Omental fat pad (tissue), 4 donors: ENCODE data around the gene COL9A3. TPM values are rescaled to one million over a fixed set of nuclear protein-coding genes. Genes with fewer than 3 reads are reported as not detected.

Source experiments
- ATAC-seq: fragments of 150-250 bp; one replicate; pipeline ENCODE4 v1.9.1; 2016; ENCODE audit warnings: mild to moderate bottlenecking, moderate library complexity; ENCODE audit not compliant: low FRiP score
- DNase-seq: peaks from one replicate; pipeline ENCODE4 v3.0.0-alpha.2; 2019; ENCODE audit warnings: low spot score
- total RNA-seq, 4 donors: library from RNA; depleted of rRNA; stranded (reverse); fragments of >200 nt; gene quantifications; one replicate each; pipeline ENCODE4 v1.1.0, GENCODE V29; 2016
- TF ChIP-seq, protein P1 (sequence below), 3 donors: fragments of 450-650 bp; IDR thresholded peaks; one replicate each; pipeline ENCODE4 v1.5.1; 2016 to 2017; ENCODE audit warnings: antibody characterized with exemption in 3 of 3, mild to moderate bottlenecking in 3 of 3, moderate library complexity in 2 of 3

COL9A3 gene
- total RNA-seq, 4 donors from 2014 or later, result 2.3 to 6.3 (median 3.6) TPM

DNA sequence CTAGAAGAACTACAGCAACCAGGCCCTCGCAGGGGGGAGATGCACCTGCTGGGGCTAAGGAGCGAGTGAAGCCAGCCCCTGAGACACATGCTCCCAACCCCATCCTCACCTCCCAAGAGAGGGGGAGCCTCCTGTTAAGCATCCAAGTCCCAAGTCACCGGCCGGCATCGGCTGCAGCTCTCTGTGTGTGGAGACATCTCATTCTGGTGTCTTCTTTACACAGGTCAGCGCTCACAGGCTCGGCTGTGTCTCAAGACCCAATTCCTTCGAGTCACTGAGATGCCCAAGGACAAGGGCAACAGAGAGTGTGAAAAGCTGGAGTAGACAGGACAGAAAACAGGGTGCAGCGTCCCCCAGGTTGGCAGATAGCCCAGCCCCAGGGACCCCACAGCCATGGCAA, 41.6 kb upstream of the COL9A3 start:
- no peak for DNase-seq
- TF ChIP-seq, protein P1, sequence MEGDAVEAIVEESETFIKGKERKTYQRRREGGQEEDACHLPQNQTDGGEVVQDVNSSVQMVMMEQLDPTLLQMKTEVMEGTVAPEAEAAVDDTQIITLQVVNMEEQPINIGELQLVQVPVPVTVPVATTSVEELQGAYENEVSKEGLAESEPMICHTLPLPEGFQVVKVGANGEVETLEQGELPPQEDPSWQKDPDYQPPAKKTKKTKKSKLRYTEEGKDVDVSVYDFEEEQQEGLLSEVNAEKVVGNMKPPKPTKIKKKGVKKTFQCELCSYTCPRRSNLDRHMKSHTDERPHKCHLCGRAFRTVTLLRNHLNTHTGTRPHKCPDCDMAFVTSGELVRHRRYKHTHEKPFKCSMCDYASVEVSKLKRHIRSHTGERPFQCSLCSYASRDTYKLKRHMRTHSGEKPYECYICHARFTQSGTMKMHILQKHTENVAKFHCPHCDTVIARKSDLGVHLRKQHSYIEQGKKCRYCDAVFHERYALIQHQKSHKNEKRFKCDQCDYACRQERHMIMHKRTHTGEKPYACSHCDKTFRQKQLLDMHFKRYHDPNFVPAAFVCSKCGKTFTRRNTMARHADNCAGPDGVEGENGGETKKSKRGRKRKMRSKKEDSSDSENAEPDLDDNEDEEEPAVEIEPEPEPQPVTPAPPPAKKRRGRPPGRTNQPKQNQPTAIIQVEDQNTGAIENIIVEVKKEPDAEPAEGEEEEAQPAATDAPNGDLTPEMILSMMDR (IDR thresholded peaks at IDR 0.05), result no peak
- ATAC-seq, result no peak

DNA sequence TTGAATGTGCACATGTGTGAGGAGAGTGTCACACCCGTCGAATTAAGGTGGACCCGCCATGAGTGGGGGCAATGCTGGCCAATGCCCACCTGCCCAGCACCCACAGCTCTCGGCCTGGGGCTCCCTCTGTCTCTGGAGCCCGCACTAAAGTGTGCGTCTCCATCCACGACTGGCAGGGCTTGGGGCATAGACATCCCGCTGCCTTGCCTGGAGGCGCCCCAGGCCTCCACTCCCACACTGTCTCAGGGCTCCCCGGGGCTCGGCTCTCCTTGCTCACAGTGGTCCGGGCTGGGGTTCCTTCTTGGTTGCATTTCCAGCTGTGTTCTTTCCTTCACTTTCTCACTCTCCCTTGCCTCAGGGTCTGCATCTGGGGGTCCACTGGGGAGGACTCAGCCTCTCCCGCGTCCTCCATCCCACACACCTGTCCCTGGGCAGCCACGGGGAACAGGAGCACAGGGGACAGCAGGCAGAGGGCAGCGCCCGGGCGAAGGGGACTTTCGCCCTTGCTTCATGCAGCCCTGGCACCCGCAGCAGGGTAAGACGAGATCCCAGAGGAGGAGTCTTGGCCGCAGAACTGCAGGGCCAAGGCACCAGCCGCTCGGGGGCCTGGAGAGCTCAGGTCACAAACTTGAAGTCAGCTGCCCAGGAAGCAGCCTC, 40.7 kb upstream of the COL9A3 start:
- ATAC-seq (no peak), DNase-seq (no peak)
- TF ChIP-seq, protein P1 (IDR thresholded peaks at IDR 0.05), result no peak

GRCh38 chr20:62776692-62777527, 39.9 kb upstream of the COL9A3 start:
- no peak for DNase-seq
- TF ChIP-seq, protein P1 (IDR thresholded peaks at IDR 0.05), result no peak
- no peak for ATAC-seq

DNA sequence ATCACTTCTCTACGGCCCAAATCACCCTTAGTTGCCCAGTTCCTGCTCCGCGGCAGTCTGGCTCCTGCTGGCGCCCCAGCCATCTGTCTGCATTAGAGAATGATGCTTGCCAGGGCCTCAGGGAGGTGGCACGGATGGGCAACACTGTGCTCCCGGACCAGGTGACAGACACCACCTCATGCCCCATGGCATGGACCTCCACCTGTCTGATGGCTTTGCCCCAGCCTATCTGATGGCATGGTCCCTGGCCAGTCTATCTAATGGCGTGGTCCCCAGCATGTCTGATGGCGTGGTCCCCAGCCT, 39.4 kb upstream of the COL9A3 start:
- no peak for ATAC-seq
- DNase-seq, result no peak
- TF ChIP-seq, protein P1 (IDR thresholded peaks at IDR 0.05), result no peak

DNA sequence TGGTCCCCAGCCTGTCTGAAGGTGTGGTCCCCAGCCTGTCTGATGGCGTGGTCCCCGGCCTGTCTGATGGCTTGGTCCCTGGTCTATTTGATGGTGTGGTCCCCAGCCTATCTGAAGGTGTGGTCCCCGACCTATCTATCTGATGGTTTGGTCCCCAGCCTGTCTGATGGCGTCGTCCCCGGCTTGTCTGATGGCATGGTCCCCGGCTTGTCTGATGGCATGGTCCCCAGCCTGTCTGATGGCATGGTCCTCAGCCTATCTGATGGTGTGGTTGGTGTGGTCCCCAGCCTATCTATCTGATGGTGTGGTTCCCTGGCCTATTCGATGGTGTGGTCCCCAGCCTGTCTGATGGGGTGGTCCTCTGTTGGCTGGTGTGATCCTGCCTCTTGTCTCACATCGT, 38.8 kb upstream of the COL9A3 start:
- TF ChIP-seq, protein P1 (IDR thresholded peaks at IDR 0.05), result no peak
- no peak for DNase-seq
- no peak for ATAC-seq

DNA sequence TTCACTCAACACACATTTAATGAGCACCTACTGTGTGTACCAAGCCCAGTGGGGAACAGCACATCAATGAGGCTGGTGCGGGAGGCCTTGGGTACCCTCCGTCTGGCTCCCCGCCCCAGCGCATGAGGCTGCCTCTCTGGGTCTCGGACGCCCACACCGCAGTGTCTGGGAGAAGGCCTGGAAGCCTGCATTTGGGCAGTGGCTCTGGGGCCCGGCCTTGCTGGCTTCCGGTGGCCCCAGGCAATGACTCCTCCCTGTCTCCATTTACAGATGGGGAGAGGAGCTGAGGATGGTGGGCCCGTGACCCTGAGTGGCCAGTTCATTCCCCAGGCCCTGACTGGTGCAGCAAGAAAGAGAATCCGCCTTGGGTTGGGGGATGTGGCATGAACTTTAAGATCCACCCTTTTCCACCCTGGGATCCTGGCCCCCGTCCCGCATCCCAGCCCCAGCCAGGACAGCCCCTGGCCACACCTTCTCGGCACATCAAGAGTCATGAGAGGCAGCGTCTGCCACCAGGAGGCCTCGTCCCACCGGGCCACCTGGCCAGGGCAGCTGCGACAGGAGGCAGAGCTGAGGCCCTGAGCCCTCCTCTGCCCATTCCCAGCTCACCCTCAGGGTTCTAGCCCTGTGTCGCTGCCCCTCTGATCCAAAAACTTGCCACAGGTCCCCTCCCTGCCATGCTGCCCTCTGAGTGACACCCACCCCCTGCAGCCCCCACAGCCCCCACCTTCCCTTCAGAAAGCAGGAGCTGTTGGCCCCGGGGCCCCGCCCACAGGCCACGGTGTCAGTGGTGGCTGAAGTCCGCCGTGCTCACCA, 38.0 kb upstream of the COL9A3 start:
- ATAC-seq (no peak), DNase-seq (no peak)
- TF ChIP-seq, protein P1 (IDR thresholded peaks at IDR 0.05), result no peak
